Measurements from ENCODE around the gene CCNI2.

The CCNI2 gene

DNA sequence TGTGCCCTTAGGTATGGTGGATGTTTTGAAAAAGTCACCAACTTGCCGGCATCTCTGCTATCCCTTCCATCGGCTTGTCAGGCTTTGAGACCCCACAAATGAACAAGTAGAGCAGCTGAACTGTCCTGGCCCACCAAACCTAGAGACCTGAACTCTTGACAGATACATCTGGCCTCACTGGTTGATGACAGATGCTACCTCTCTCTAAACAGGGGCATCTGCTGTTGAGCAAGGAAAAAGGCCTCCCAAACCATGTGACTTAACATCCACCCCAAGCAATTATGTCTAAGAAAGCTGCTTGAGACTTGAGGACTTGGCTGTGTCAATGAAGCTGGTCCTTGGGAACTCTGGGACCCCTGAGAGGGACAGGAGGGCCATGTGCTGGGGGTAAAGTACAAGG, 2.3 kb downstream of the CCNI2 start:
- TF ChIP-seq SIN3A (IDR thresholded peaks at IDR 0.05; ENCODE audit: borderline replicate concordance, insufficient read depth, low read length), result no peak
- TF ChIP-seq TAF1 (IDR thresholded peaks at IDR 0.05; ENCODE audit: borderline replicate concordance, insufficient read depth, low read length), result no peak
- no peak for TF ChIP-seq FOXP2 (optimal IDR thresholded peaks at IDR 0.05; ENCODE audit: borderline replicate concordance, extremely low read depth, extremely low read length, insufficient read depth)
- TF ChIP-seq POLR2AphosphoS5 (IDR thresholded peaks at IDR 0.05; ENCODE audit: low read depth, low read length), result no peak
- TF ChIP-seq, protein P1, sequence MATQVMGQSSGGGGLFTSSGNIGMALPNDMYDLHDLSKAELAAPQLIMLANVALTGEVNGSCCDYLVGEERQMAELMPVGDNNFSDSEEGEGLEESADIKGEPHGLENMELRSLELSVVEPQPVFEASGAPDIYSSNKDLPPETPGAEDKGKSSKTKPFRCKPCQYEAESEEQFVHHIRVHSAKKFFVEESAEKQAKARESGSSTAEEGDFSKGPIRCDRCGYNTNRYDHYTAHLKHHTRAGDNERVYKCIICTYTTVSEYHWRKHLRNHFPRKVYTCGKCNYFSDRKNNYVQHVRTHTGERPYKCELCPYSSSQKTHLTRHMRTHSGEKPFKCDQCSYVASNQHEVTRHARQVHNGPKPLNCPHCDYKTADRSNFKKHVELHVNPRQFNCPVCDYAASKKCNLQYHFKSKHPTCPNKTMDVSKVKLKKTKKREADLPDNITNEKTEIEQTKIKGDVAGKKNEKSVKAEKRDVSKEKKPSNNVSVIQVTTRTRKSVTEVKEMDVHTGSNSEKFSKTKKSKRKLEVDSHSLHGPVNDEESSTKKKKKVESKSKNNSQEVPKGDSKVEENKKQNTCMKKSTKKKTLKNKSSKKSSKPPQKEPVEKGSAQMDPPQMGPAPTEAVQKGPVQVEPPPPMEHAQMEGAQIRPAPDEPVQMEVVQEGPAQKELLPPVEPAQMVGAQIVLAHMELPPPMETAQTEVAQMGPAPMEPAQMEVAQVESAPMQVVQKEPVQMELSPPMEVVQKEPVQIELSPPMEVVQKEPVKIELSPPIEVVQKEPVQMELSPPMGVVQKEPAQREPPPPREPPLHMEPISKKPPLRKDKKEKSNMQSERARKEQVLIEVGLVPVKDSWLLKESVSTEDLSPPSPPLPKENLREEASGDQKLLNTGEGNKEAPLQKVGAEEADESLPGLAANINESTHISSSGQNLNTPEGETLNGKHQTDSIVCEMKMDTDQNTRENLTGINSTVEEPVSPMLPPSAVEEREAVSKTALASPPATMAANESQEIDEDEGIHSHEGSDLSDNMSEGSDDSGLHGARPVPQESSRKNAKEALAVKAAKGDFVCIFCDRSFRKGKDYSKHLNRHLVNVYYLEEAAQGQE (IDR thresholded peaks at IDR 0.05; ENCODE audit: insufficient read depth in 1 of 2, low read depth in 2 of 2, low read length in 2 of 2), result no peak

DNA sequence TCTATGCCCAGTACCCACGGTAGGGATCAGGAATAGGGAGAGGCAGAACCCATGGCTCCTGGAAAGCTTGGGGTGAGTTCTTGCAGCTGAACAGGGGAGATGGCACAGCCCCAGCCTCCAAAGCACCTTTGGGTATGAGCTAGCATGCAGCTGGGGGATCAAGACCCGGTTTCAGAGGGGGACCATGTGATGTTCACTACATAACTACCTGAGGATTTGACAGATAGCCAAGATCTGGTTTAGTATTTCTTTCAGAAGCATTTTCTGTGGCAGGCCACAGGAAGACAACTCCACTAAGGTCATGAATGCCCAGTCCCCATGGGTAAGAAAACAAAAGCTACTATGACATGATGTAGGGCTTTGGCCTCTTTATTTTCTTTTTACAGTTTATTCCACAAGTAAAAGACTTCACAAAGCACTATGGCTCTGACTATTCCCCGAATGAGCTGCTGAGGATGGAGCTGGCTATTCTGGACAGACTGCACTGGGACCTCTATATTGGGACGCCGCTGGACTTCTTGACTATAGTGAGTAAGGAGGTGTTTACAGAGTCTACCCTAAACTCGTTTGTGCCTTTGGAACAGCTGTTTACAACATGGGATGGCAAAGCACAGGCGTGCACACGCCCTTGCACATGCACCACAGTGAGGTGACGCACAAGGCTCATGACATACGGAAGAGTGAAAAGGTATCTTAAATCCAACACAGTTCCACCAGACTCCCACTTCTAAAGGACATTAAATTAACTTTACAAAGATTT, 3.4 kb downstream of the CCNI2 start:
- TF ChIP-seq, protein P1 (IDR thresholded peaks at IDR 0.05; ENCODE audit: insufficient read depth in 1 of 2, low read depth in 2 of 2, low read length in 2 of 2), result no peak
- TF ChIP-seq TAF1 (IDR thresholded peaks at IDR 0.05; ENCODE audit: borderline replicate concordance, insufficient read depth, low read length) (no peak), POLR2AphosphoS5 (IDR thresholded peaks at IDR 0.05; ENCODE audit: low read depth, low read length) (no peak), SIN3A (IDR thresholded peaks at IDR 0.05; ENCODE audit: borderline replicate concordance, insufficient read depth, low read length) (no peak), FOXP2 (optimal IDR thresholded peaks at IDR 0.05; ENCODE audit: borderline replicate concordance, extremely low read depth, extremely low read length, insufficient read depth) (no peak)

DNA sequence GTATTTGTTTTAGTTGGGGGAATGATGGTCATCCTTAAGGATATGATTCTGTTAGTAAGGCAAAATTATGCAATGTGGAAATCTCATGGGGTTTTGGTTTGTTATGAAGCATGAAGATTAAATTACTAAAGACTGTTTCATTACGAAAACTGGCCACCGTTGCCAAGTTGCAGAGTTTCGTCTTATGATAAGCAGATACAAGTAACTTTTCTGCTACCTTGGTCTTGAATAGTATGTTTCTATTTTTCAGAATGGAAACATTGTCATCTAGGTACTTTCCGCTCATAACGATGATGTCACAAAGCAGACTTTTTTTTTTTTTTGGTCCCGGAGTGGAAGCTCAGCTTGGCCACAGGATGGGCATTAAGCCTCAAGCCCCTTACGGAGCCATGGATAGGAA, 4.2 kb downstream of the CCNI2 start:
- TF ChIP-seq FOXP2 (optimal IDR thresholded peaks at IDR 0.05; ENCODE audit: borderline replicate concordance, extremely low read depth, extremely low read length, insufficient read depth), result no peak
- no peak for TF ChIP-seq SIN3A (IDR thresholded peaks at IDR 0.05; ENCODE audit: borderline replicate concordance, insufficient read depth, low read length)
- TF ChIP-seq TAF1 (IDR thresholded peaks at IDR 0.05; ENCODE audit: borderline replicate concordance, insufficient read depth, low read length), result no peak
- TF ChIP-seq POLR2AphosphoS5 (IDR thresholded peaks at IDR 0.05; ENCODE audit: low read depth, low read length), result no peak
- TF ChIP-seq, protein P1 (IDR thresholded peaks at IDR 0.05; ENCODE audit: insufficient read depth in 1 of 2, low read depth in 2 of 2, low read length in 2 of 2), result no peak

GRCh38 chr5:132751971-132752580, 4.8 kb downstream of the CCNI2 start:
- TF ChIP-seq, protein P1 (IDR thresholded peaks at IDR 0.05; ENCODE audit: insufficient read depth in 1 of 2, low read depth in 2 of 2, low read length in 2 of 2), result no peak
- TF ChIP-seq FOXP2 (optimal IDR thresholded peaks at IDR 0.05; ENCODE audit: borderline replicate concordance, extremely low read depth, extremely low read length, insufficient read depth) (no peak), POLR2AphosphoS5 (IDR thresholded peaks at IDR 0.05; ENCODE audit: low read depth, low read length) (no peak), SIN3A (IDR thresholded peaks at IDR 0.05; ENCODE audit: borderline replicate concordance, insufficient read depth, low read length) (no peak), TAF1 (IDR thresholded peaks at IDR 0.05; ENCODE audit: borderline replicate concordance, insufficient read depth, low read length) (no peak)
